Measurements from ENCODE around the gene BTN1A1. TPM values are rescaled to one million over a fixed set of nuclear protein-coding genes. Genes with fewer than 3 reads are reported as not detected.

Gene BTN1A1
- total and polyA plus RNA-seq, 9 of the 15 experiments (the other 6 are each of a cell fraction or from before 2014, with no cell fraction given): 0.01 to 0.15 (median 0.06) TPM; not detected in 4

DNA sequence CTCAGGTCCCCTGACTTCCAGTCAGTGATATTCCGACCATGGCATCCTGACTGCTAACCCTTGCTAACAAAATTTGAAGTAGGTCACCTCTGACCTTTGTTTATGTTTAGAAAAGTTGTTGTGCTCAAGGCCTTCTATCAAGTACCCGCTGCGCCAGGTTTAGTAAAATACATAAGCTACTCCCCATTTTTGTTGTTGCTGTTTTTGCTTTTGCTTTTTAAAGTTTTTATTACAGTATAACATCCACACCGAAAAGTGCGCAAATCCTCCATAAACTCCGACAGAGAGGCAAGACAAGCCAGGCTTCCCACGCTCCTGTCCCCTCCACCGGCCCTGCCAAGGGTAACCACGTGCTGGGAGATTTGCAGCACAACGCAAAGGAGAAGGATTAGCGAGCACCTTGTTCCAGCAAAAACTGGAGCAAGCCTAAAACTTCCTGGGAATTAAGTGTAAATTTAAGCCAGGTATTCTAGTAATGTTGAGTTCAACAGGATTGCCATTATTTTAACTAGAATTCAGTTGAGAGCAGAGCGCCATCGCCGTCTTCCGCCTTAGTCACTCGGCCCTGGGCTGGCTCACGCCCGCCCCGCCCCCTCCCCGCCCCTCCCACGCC, 20.2 kb downstream of the BTN1A1 start (continued):
- TF ChIP-seq TAF7 (tag; IDR thresholded peaks at IDR 0.05) (peak; percentile 52), POLR2A (conservative IDR thresholded peaks at IDR 0.05) (peak; percentile 79), ERF (CRISPR knock-in tag; IDR thresholded peaks at IDR 0.05) (peak; percentile 97), MYBL2 (IDR thresholded peaks at IDR 0.05; ENCODE audit: low read depth) (no peak), MYBL2 (CRISPR knock-in tag; IDR thresholded peaks at IDR 0.05; ENCODE audit: borderline replicate concordance) (no peak), ZNF253 (CRISPR knock-in tag; conservative IDR thresholded peaks at IDR 0.05) (peak; percentile 51; the same call in 1 of the 2 replicates), SP1 (CRISPR knock-in tag; IDR thresholded peaks at IDR 0.05) (peak; percentile 57; the same call in 1 of the 2 replicates), ZNF354B (CRISPR knock-in tag; IDR thresholded peaks at IDR 0.05) (peak; percentile 73; the same call in 1 of the 2 replicates), HIVEP1 (CRISPR knock-in tag; IDR thresholded peaks at IDR 0.05) (peak; percentile 93), HNRNPLL (IDR thresholded peaks at IDR 0.05; ENCODE audit: low read depth, low read length, poor library complexity, severe bottlenecking) (peak; percentile 78), PHB (CRISPR knock-in tag; IDR thresholded peaks at IDR 0.05) (no peak), ZNF717 (CRISPR knock-in tag; IDR thresholded peaks at IDR 0.05) (no peak), ZNF76 (CRISPR knock-in tag; IDR thresholded peaks at IDR 0.05; ENCODE audit: borderline replicate concordance) (peak; percentile 92), ZFP30 (CRISPR knock-in tag; IDR thresholded peaks at IDR 0.05; ENCODE audit: borderline replicate concordance) (no peak), KLF6 (CRISPR knock-in tag; IDR thresholded peaks at IDR 0.05; ENCODE audit: borderline replicate concordance) (peak; percentile 93)
- TF ChIP-seq, protein P1, sequence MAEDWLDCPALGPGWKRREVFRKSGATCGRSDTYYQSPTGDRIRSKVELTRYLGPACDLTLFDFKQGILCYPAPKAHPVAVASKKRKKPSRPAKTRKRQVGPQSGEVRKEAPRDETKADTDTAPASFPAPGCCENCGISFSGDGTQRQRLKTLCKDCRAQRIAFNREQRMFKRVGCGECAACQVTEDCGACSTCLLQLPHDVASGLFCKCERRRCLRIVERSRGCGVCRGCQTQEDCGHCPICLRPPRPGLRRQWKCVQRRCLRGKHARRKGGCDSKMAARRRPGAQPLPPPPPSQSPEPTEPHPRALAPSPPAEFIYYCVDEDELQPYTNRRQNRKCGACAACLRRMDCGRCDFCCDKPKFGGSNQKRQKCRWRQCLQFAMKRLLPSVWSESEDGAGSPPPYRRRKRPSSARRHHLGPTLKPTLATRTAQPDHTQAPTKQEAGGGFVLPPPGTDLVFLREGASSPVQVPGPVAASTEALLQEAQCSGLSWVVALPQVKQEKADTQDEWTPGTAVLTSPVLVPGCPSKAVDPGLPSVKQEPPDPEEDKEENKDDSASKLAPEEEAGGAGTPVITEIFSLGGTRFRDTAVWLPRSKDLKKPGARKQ (CRISPR knock-in tag; IDR thresholded peaks at IDR 0.05): no peak
- TF ChIP-seq, protein P2, sequence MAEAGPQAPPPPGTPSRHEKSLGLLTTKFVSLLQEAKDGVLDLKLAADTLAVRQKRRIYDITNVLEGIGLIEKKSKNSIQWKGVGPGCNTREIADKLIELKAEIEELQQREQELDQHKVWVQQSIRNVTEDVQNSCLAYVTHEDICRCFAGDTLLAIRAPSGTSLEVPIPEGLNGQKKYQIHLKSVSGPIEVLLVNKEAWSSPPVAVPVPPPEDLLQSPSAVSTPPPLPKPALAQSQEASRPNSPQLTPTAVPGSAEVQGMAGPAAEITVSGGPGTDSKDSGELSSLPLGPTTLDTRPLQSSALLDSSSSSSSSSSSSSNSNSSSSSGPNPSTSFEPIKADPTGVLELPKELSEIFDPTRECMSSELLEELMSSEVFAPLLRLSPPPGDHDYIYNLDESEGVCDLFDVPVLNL (CRISPR knock-in tag; IDR thresholded peaks at IDR 0.05; ENCODE audit: low read depth): no peak; the same call in 1 of the 2 replicates
- TF ChIP-seq, protein P3, sequence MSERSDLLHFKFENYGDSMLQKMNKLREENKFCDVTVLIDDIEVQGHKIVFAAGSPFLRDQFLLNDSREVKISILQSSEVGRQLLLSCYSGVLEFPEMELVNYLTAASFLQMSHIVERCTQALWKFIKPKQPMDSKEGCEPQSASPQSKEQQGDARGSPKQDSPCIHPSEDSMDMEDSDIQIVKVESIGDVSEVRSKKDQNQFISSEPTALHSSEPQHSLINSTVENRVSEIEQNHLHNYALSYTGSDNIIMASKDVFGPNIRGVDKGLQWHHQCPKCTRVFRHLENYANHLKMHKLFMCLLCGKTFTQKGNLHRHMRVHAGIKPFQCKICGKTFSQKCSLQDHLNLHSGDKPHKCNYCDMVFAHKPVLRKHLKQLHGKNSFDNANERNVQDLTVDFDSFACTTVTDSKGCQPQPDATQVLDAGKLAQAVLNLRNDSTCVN (CRISPR knock-in tag; IDR thresholded peaks at IDR 0.05): peak; percentile 86; the same call in 1 of the 2 replicates
- TF ChIP-seq, protein P4, sequence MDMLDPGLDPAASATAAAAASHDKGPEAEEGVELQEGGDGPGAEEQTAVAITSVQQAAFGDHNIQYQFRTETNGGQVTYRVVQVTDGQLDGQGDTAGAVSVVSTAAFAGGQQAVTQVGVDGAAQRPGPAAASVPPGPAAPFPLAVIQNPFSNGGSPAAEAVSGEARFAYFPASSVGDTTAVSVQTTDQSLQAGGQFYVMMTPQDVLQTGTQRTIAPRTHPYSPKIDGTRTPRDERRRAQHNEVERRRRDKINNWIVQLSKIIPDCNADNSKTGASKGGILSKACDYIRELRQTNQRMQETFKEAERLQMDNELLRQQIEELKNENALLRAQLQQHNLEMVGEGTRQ (CRISPR knock-in tag; IDR thresholded peaks at IDR 0.05): peak; percentile 81
- TF ChIP-seq, protein P5, sequence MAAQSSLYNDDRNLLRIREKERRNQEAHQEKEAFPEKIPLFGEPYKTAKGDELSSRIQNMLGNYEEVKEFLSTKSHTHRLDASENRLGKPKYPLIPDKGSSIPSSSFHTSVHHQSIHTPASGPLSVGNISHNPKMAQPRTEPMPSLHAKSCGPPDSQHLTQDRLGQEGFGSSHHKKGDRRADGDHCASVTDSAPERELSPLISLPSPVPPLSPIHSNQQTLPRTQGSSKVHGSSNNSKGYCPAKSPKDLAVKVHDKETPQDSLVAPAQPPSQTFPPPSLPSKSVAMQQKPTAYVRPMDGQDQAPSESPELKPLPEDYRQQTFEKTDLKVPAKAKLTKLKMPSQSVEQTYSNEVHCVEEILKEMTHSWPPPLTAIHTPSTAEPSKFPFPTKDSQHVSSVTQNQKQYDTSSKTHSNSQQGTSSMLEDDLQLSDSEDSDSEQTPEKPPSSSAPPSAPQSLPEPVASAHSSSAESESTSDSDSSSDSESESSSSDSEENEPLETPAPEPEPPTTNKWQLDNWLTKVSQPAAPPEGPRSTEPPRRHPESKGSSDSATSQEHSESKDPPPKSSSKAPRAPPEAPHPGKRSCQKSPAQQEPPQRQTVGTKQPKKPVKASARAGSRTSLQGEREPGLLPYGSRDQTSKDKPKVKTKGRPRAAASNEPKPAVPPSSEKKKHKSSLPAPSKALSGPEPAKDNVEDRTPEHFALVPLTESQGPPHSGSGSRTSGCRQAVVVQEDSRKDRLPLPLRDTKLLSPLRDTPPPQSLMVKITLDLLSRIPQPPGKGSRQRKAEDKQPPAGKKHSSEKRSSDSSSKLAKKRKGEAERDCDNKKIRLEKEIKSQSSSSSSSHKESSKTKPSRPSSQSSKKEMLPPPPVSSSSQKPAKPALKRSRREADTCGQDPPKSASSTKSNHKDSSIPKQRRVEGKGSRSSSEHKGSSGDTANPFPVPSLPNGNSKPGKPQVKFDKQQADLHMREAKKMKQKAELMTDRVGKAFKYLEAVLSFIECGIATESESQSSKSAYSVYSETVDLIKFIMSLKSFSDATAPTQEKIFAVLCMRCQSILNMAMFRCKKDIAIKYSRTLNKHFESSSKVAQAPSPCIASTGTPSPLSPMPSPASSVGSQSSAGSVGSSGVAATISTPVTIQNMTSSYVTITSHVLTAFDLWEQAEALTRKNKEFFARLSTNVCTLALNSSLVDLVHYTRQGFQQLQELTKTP (IDR thresholded peaks at IDR 0.05; ENCODE audit: low read depth in 1 of 2, partially characterized antibody in 2 of 2): no peak
